ENCODE measurements around the gene LRP1. TPM values are rescaled to one million over a fixed set of nuclear protein-coding genes. Genes with fewer than 3 reads are reported as not detected.

The LRP1 gene
- total RNA-seq, 2 donors from 2014 or later: 107 to 123 TPM

- DNase-seq: no peak
- Histone ChIP-seq H3K9ac (ENCODE audit: low read depth in 2 of 2, low read length in 2 of 2) (no peak overlapping the region), H3K9me3 (no peaks in the 10 kb centered on the region), H3K36me3 (no peaks in the 10 kb centered on the region), H3K27me3 (peaks cover 83% of the 10 kb centered on the region), H3K4me3 (no peak overlapping the region), H3K4me1 (peaks cover 3% of the 10 kb centered on the region), H3K27ac (no peak overlapping the region)
- intact Hi-C loops (cut with DNase I): no loop called here
- no peak for TF ChIP-seq CTCF (IDR thresholded peaks at IDR 0.05)
Observed at GRCh38 chr12:57223191-57224165, 95.2 kb downstream of the LRP1 start.

- Histone ChIP-seq H3K27me3 (peaks cover 73% of the 10 kb centered on the region), H3K4me1 (peaks cover 3% of the 10 kb centered on the region), H3K27ac (no peak overlapping the region), H3K36me3 (no peaks in the 10 kb centered on the region), H3K9ac (ENCODE audit: low read depth in 2 of 2, low read length in 2 of 2) (no peak overlapping the region), H3K9me3 (no peaks in the 10 kb centered on the region), H3K4me3 (no peak overlapping the region)
- TF ChIP-seq CTCF (IDR thresholded peaks at IDR 0.05): no peak
- intact Hi-C loops (cut with DNase I): no loop called here
- no peak for DNase-seq
Observed at GRCh38 chr12:57224278-57224972, 96.1 kb downstream of the LRP1 start.

- no peak overlapping the region for H3K9ac ChIP-seq (ENCODE audit: low read depth in 2 of 2, low read length in 2 of 2)
- peaks cover 66% of the 10 kb centered on the region for H3K27me3 ChIP-seq
- peak; percentile 81 for TF ChIP-seq CTCF (IDR thresholded peaks at IDR 0.05)
- H3K36me3 ChIP-seq: no peaks in the 10 kb centered on the region
- DNase-seq: peak; percentile 67
- no peak overlapping the region for H3K4me3 ChIP-seq
- H3K9me3 ChIP-seq: no peaks in the 10 kb centered on the region
- peaks cover 3% of the 10 kb centered on the region for H3K4me1 ChIP-seq
- no peak overlapping the region for H3K27ac ChIP-seq
- intact Hi-C loops (cut with DNase I): no loop called here
Observed at GRCh38 chr12:57224973-57225679, 96.8 kb downstream of the LRP1 start.

- TF ChIP-seq CTCF (IDR thresholded peaks at IDR 0.05): no peak
- intact Hi-C loops (cut with DNase I): no loop called here
- H3K9ac ChIP-seq (ENCODE audit: low read depth in 2 of 2, low read length in 2 of 2): no peak overlapping the region
- H3K9me3 ChIP-seq: no peaks in the 10 kb centered on the region
- H3K4me1 ChIP-seq: peaks cover 8% of the 10 kb centered on the region
- H3K36me3 ChIP-seq: no peaks in the 10 kb centered on the region
- H3K4me3 ChIP-seq: no peak overlapping the region
- peaks cover 61% of the 10 kb centered on the region for H3K27me3 ChIP-seq
- H3K27ac ChIP-seq: no peak overlapping the region
- no peak for DNase-seq
Observed at GRCh38 chr12:57225680-57226210, 97.5 kb downstream of the LRP1 start.
